ENCODE data around the gene GABPA.
"Not testable (repeated sequence)": the region's sequence is repeated elsewhere in the genome, so short reads cannot be mapped to it uniquely, and the experiment has no call there.

GABPA gene

DNA sequence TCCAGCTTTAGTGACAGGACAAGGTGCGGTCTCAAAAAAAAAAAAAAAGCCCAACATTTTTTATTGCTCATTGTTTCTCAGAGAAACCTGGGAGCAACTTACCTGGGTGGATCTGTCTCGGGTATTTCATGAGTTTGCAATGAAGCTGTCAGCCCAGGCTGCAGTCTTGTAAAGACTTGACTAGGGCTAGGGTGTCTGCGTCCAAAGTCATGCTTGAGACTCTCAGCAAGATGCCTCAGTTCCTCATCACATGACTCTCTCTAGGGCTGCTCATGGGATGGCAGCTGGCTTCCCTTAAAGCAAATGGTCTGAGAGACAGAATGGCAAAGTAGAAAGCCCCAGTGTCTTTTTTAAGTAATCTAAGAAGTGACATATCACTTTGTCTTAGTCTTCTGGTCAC is 8.1 kb downstream of the GABPA start:
- no peak for DNase-seq

- DNase-seq = no peak
Observed at GRCh38 chr21:25744854-25745253, 10.1 kb downstream of the GABPA start.

GRCh38 chr21:25750085-25750484 is 15.3 kb downstream of the GABPA start:
- no peak for DNase-seq

DNA sequence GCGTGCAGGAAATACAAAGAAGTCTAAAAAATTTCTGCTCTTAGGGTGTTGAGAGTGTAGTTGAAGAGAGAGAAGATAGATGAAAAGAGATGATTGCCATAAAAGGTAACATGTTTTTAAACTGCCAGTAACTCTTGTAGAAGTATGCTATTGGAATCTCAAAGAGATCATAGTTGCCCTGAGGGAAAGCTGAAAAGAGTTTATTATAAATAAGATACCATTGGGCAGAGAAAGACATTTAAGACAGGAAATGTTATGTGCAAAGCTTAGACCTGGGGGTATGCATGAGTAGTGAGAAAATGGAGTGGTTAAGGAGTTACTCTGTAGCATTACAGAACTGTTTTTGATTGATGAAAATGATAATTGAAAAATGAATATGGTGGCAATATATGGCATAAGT is 17.6 kb downstream of the GABPA start:
- DNase-seq = no peak

- DNase-seq = no peak
Observed at GRCh38 chr21:25756190-25756932, 21.6 kb downstream of the GABPA start.

DNA sequence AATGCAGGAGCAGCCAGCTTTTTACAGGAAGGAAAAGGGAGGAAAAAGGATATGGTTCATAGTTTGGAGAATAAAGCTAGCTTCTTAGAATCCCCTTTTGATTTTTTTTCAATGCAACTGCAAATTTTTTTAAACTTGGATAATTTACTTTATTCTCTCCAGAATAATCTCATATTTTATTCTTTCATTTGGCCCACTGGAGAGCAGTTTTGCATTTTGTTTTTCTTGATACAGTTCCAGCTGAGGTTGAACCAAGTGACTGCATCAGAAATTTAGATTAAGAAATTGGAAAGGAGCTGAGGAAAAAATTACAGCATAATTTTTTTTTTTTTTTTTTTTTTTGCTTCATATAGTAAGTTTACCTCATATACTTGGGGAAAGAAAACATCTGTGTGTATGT is 22.8 kb downstream of the GABPA start:
- DNase-seq = no peak

DNA sequence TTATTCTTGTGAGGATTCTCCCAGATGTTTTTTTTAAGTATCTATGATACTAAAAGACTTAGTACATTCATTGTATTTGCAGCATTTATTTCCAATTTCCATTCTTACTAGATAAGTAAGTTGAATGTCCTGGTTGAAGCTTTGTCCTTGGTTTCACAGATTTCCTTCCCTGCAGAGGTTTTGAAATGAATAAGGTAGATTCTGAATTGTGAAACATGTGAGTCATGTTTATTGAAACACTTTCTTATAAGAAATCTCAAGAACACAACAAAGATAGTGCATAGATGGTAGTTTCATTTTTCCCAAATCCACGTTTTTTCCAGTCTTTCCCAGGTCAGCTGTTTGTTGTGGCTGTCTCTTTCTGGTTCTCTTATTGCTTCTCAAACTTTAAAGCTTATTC is 24.8 kb downstream of the GABPA start:
- no peak for DNase-seq

DNA sequence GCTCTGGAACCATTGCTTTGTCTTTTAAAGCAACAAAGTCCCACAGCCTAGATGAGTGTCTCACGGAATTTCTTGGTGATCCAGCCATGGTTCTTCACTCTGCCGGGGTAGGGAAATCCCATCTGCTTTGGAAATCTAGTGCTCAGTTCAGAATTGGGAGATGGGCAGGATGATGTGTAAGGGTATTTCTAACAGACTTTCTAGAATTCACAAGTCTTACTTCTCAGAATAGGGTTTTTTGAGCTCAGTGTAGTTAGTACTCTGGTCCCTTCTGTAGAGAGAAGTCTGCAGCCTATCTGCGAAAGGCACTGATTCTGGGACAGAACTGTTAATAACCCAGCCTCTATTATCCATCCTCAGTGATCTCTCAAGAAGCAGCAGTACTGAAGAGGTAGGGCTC is 25.3 kb downstream of the GABPA start:
- no peak for DNase-seq

GRCh38 chr21:25760677-25761076 is 25.9 kb downstream of the GABPA start:
- DNase-seq = no peak

- no peak for DNase-seq
Observed at GRCh38 chr21:25764065-25764464, 29.3 kb downstream of the GABPA start.

DNA sequence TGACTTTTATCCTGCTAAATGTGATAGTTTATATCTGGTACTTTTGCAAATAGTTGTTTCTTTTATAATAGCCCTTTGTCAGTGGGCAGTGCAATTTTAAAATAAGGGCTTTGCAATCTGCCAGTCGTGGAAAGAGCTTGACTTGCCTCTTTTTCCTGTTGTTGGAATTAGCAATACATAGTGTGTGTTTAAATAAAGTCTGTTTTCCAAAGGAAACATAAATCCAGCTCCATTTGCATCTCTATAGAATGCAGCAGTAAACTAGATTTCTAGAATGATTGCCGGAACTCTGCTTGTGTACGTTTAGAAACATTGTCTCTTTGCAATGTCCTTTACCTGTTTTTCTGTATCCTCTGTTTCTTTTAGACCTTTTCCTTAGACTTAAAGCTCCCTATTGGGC is 33.1 kb downstream of the GABPA start:
- DNase-seq = no peak

DNA sequence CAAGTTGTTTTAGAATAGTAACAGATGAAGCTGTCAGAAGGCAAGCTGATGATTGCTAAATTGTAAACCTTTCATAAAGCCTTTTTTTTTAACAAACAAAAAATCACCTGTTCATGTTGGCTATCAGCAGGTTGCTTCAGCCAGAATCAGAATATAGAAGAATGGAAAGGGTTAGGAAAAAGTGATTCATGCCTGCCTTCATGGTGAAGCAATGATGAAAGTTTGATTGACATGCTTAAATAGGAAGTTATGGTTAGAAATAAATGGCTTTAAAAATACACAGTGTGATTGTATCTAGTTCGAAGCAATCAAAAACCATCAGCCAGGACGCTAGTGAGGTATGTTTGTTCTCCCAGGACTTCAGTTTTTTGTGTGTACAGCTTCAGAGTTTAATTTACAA is 37.9 kb downstream of the GABPA start:
- no peak for DNase-seq

- DNase-seq = no peak
Observed at GRCh38 chr21:25776440-25776839, 41.7 kb downstream of the GABPA start.

GRCh38 chr21:25778126-25778875 is 43.5 kb downstream of the GABPA start:
- not testable (repeated sequence) for DNase-seq

DNA sequence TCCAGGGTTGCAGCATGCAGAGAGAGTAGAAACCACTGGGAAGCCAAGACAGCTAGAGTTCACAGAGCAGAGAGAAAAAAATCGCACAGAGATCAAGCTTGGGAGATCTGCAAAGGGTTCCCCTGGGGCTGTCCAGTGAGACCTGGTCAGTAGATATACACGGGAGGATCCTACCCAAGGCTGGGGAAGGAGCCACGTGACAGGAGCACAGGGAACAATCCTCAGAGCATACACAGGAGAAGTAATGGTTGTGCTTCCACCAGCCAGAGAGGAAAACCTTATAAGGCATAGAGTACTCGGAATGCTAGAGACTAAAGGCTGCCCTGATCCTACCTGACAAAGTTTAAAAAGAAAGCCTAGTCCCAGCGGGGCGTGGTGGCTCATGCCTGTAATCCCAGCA is 53.9 kb downstream of the GABPA start:
- no peak for DNase-seq

DNA sequence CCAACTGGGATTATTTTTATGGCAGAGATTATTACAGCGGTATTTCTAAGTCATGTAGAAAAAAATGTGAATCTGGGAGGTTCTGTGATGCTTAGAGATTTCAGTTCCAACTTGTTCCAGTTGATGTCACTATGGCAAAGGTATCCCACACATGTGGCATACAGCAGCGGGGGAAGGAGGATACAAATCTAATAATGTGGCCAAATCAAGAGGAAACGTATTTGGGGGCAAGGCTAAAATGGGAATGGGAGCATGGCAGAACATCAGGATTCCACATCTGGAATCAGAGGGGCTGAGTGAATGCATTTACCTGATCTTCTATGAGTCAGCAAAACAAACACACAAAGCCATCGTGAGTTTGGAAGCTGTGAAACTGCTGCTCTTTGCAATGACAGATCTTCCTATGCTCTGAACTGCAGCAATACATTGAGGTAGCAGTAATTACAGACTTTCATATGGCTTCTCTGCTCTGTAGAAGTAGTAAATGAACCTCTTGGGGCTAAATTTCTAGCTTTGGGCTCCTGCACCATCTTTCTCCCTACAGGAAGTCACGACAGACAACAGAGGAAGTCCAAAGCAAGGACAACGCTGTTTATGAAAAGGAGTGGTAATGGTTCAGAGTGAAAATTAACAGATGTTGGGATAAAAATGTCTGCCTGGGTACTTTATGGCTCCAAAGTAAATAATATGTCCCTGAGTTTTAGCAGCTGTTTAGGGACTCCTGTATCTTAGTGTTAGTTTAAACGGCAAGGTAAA is 55.5 kb downstream of the GABPA start:
- DNase-seq = no peak

GRCh38 chr21:25790878-25791204 is 56.1 kb downstream of the GABPA start:
- no peak for DNase-seq

DNA sequence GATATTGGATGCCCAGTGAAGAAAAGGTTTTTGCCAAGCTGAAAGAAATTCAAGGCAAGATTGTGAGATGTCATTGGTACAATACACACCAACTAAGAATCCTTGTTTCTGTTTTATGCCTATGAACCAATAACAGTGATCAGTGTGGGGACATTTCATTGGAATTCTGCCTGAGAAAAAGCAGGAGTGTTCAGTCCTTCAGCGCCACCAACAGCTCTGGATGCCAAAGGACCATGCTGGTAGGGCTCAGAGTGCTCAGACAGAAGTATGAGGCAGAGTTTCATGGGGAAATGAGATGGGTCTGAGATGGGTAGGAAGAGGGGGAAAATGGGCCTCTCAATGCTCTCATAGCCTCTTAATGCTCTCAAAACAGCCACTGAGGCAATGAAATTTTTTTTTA is 56.5 kb downstream of the GABPA start:
- no peak for DNase-seq

GRCh38 chr21:25801217-25802014 is 66.6 kb downstream of the GABPA start:
- DNase-seq = peak; percentile 83

DNA sequence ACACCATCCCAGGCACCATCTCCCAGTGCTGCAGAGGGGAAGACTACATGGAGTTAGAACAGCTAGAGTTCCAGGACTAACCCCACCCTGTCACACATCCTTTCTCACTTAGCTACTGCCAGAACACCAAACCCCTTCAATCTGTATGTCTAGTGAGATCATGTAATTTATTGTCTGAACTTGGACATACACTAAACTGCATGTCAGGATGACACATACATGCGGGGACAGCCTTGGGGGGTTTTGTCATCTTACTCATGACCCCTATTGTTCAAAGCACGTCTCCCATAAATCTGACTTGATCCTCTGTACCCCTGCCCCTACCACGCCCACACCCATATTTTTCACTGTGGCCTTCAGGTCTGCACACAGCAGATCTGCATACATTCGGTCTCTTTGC is 71.3 kb downstream of the GABPA start:
- DNase-seq = no peak

GRCh38 chr21:25807191-25807590 is 72.4 kb downstream of the GABPA start:
- DNase-seq = no peak

DNA sequence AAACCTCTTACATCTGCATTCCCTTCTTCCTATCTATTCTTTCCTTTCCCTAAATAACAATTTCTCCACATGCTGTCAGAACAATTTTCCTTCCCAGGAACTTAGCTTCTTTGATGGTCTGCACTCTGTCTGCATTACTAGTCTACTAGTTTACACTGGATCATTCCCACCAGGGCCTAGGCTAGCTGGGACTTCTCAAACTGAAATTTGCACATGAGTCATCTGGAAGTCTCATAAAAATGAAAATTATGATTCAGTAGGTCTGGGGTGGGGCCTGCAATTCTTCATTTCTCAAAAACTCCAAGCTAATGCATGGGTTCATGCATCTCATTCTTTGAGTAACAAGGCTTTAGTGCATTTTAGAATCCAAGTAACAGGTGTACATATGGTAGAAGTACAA is 74.2 kb downstream of the GABPA start:
- DNase-seq = no peak

- no peak for DNase-seq
Observed at GRCh38 chr21:25811186-25811585, 76.4 kb downstream of the GABPA start.
